GM19025 (cell line): ENCODE results near the gene EMD.

Experiments
- ATAC-seq: cut with Tn5 transposase; IDR thresholded peaks from one replicate; pipeline ENCODE4 v1.9.1; 2021; ENCODE audit warnings: mild to moderate bottlenecking, low read depth, moderate library complexity; ENCODE audit not compliant: unreplicated experiment

EMD gene

DNA sequence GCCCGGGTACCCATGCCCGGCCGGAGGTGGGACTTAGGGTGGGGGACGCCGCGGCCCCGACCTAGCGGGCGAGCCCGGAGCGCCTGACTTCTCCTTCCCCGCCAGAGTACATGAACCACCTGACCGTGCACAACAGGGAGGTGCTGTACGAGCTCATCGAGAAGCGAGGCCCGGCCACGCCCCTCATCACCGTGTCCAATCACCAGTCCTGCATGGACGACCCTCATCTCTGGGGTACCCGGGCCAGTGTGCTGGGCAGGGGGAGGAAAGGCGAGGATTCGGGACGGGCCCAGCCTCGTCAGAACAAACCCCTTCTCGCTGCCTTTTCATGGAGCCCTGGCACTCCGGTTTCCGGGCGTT is 32.9 kb downstream of the EMD start:
- ATAC-seq, result peak; percentile 53

DNA sequence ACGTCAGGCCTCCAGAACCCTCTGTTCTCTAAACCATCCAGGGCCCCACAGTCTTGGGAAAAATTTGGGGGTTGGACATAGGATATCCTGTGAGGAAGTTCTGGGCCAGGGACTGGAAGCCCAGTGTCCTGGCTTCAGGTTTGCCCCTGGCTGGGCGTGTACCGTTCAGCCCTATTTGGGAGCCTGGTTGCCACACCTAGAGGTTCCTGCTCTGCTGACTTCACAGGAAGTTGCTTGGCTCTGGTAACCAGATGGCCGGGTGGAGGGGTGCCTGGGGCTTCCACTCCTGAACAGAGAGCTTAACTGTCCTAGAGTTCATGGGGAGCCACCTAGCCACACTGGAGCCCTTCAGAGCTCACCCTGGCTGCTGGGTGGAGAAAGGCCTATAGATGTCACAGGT is 33.4 kb downstream of the EMD start:
- no peak for ATAC-seq

DNA sequence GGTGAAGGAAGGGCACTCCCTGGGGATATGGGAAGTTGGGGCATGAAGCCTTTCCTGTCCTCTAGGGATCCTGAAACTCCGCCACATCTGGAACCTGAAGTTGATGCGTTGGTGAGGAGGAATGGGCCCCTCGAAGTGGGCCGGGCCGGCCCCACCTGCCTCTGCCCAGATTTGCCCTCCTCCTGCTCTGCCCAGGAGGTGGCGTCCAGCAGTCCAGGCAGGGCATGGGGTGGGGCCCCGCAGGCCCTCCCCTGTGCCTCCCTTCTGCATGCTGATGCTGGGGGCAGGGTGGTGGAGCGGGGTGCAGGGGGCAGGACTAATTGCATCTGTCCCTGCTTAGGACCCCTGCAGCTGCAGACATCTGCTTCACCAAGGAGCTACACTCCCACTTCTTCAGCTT is 34.0 kb downstream of the EMD start:
- ATAC-seq, result no peak

DNA sequence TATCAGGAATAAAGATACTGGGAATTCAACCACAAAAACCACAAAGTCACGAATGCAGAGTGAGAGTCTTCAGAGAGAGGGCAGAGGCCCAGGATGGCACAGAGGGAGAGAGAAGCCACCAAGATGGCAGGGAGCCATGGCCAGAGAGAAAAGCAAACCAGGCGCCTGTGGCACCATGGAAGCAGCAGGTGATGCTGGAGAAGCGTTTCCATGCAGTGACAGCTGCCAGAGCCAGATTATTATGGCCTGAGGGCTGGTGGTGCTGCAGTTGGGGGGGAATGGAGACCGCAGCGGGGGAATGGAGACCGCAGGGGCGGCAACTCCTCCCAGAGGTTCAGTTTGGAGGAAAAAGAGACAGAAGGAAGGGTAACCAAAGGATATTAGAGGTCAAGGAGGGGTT is 38.1 kb downstream of the EMD start:
- no peak for ATAC-seq

DNA sequence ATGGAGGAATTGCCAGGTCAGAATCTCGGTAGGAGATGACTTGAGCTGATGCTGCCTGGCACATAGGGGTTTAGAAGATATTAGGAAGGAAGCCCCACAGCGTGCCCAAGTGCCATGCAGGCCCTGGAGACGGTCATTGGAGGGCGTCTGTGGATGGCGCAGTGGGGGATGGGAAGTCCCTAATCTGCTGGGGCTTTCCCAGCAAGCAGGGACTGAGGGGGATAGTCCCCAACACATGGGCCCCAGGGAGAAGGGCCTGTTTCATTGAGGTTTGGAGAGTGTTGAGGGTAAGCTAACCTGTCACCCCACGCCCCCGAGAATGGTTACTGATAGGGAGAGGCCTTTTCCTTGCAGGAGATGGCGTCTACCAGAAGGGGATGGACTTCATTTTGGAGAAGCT is 40.1 kb downstream of the EMD start:
- ATAC-seq, result no peak

DNA sequence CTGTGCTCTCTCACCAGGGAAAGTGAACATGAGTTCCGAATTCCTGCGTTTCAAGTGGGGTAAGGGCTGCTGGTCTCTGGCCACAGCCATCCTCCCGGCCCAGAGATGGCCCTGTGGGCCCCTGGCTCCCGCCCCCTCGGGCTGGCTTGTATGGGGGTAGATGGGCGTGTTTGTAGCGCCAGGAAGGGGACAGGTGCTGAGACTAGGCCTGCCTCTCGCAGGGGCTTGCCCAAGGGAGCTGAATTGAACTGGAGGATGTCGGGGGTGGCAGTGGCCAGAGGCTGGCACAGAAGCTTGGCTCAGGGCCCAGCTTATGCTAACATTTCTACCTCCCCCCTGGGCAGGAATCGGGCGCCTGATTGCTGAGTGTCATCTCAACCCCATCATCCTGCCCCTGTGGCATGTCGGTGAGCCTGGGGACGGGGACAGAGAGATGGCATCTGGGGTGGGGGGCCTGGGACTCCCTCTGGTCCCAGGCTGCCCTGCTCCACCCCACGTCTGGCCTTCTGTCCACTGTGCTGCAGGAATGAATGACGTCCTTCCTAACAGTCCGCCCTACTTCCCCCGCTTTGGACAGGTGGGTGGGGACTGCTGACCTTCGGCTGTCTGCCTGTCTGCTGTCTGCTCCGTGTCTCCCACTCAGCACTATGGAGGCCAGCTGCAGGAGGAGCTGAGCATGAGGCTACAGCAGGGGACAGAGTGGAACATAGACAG is 40.8 kb downstream of the EMD start:
- ATAC-seq, result no peak

DNA sequence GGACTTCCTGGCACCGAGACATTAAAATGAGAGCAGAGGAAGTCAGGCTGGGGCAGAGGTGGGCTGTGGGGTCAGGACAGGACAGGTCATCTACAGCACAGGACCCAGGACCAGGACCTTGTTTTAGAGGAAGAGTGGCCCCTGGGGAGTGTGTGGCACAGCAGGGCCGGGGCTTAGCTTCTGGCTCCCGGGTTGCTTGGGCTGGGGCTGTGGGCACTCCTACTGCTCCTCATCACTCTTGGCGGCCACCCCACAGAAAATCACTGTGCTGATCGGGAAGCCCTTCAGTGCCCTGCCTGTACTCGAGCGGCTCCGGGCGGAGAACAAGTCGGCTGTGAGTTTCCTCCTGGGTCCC is 41.3 kb downstream of the EMD start:
- ATAC-seq, result no peak

DNA sequence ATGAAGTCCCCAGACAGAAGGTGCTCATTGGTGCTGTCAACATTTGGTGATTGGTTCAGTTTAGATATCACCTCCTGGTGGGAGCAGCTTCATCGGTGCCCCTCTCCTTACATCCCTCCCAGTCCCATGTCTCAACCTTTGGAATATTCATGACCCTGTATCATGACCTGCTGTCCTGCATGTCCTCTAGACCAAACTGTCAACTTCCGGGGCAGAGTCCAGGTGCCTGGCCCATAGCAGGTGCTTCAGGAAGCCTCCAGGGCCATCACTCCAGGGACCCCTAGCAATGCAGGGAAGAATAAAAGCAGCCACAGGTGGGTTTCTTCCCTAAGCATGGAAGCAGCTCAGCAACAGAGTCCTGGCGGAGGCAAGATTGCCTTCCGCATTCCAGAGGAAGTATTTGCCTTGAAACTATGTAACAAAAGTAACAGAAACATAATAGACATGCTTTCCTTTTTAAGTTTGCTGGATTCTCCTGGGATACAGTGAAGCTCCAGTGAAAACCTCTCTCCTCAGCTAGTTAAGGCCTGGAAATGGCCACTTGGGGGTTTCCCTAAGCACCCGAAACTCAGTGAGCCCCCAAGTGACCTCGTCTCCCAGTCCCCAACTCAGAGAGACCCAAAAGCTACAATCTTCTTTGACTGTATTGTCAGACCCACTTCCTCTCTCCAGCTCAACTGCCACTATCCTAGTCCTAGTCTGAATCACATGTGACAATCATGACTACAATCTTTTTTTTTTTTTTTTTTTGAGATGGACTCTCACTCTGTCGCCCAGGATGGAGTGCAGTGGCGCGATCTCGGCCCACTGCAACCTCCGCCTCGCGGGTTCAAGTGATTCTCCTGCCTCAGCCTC is 48.0 kb downstream of the EMD start:
- ATAC-seq, result no peak

DNA sequence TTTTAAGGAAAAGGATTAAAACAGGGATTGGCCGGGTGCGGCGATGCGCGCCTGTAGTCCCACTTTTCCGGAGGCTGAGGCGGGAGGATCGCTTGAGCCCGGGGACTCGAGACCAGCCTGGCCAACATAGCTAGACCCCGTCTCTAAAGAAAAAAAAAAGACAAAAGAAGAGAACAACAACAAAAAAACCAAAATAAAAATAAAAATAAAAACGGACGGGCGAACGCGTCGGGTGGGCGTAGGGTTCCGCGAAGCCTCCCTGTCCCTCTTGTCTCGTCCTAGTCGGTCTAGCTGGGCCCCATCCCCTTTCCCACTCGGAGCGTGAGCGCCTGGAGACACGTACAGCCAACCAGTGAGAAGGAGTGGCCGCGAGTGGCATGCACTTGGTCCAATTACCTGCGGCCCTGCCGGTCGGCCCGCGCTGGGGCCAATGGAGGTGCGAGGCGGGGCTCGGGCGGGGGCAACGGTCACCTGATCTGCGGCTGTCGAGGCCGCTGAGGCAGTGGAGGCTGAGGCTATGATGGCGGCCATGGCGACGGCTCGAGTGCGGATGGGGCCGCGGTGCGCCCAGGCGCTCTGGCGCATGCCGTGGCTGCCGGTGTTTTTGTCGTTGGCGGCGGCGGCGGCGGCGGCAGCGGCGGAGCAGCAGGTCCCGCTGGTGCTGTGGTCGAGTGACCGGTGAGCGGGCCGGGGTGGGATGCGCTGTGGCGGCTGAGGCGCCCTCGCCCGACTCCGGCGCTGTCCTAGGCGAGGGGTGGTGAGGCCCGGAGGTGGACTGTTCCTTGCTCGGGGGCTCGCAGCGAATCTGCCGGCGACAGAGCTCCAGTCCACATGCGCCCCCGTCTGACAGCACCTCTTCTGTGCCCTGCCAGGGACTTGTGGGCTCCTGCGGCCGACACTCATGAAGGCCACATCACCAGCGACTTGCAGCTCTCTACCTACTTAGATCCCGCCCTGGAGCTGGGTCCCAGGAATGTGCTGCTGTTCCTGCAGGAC is 49.4 kb downstream of the EMD start, which contains the start of gene ATP6AP1:
Gene ATP6AP1 (plus strand): TSS at position 502 of the 996 bp plus-strand sequence. CDS start 16 bp downstream, at position 518.
- peak; percentile 99 for ATAC-seq

DNA sequence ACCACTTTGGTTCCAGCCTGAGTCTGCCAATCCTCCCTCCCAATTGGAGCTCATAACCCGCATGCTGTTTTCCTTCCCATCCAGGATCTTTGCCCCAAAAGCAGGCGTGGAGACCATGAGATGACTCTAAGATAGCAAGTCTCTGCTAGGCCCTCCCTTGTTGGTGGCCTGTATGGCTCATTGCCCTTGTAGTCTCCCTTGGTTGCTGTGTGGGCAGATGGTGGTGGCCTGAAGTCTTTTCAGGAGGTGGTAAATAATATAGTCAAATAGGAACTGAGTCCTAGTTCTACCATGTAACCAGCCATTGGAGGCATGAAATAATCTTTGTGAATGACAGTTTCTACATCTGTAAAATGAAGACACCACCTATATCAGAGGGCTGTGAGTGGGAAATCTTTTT is 50.6 kb downstream of the EMD start:
- no peak for ATAC-seq

DNA sequence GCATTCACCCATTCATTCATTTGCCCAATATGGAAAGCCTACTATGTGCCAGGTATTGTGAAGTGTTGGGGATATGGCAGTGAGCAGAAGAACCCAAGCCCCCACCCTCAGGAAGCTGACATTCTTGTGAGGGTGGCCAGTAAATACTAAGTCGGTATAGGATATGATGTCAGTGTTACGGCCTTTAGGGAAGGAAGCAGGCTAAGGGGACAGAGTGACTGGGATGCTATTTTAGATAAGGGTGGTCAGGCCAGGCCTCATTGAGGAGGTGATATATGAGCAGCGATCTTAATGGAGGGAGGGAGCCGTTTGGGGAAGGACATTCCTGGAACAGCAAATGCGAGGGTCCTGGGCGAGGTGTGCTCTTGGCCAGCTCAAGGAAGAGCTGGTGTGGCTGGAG is 51.4 kb downstream of the EMD start:
- no peak for ATAC-seq

DNA sequence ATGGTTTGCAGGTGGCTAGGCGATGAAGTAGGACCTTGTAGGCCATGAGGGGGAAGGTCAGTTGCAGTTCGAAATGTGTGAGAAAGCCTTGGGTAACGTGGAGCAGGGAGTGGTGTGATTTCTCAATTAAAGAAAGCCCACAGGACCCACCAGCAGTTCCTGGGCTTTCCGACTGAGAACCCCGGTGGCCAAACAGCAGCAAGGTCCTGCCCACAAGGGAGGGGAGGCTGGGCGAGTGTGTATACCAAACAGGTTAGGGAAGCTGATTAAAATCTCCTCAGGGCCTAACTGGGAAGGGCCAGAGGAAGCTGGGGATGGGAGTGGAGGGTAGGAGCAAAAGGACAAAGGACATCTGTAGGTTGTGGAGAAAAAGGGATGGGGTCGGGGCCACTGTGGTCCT is 51.8 kb downstream of the EMD start:
- no peak for ATAC-seq
